IPS DF 6.9 (cell line): Measurements from ENCODE around the gene MDK.
A peak's percentile ranks its signal among the peaks of the same experiment; 100 is the strongest.

Experiments used
- DNase-seq: peaks from one replicate; pipeline ENCODE4 v3.0.0-alpha.2; 2013; ENCODE audit warnings: low read depth, low spot score
- H3K27ac ChIP-seq: one replicate; pipeline ENCODE4 v1.5.1; 2013; ENCODE audit warnings: low read length, control low read depth
- H3K27me3 ChIP-seq: 2 replicates; pipeline ENCODE4 v1.6.1; 2013; ENCODE audit warnings: mild to moderate bottlenecking, low read length; ENCODE audit not compliant: control insufficient read depth, insufficient read depth
- H3K36me3 ChIP-seq: 2 replicates; pipeline ENCODE4 v1.6.1; 2013; ENCODE audit warnings: low read length; ENCODE audit not compliant: control insufficient read depth, insufficient read depth
- H3K4me1 ChIP-seq: 2 replicates; pipeline ENCODE4 v1.6.1; 2013; ENCODE audit warnings: low read length; ENCODE audit not compliant: control insufficient read depth, insufficient read depth
- H3K4me3 ChIP-seq: 2 replicates; pipeline ENCODE4 v1.5.1; 2013; ENCODE audit warnings: mild to moderate bottlenecking, low read length
- H3K9me3 ChIP-seq: 2 replicates; pipeline ENCODE4 v1.6.1; 2013; ENCODE audit warnings: low read length, inconsistent platforms; ENCODE audit not compliant: control insufficient read depth, insufficient read depth
- WGBS: extraction: QIAGEN DNeasy Blood & Tissue Kit; methylation state at CpG from one replicate; pipeline ENCODE4 v1.1.7; 2013; ENCODE audit warnings: mixed read lengths, missing lambda C conversion rate; ENCODE audit not compliant: insufficient read length, insufficient coverage; 5-methylcytosine and 5-hydroxymethylcytosine counted together

The MDK gene

DNA sequence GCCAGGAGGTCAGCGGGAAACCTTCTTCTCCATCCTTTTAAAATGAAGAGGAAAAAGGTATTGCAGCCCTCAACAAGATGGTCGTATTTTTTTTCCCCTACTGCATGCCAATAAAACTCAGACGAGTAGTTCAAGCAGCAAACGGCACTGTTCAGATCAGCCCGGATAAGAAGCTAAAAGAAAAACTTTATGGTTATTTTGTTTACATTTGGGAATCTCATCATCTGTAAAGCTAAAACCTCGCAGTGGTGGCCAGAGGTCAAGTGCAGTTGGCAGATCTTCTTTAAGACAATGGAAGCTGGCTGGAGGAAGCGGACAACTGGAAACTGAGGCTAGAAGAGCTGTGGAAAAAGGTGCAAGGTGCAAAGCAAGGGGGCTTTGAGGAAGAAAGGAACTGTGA, 41.1 kb downstream of the MDK start:
- Histone ChIP-seq H3K27me3 (no peaks in the 10 kb centered on the region), H3K36me3 (no peaks in the 10 kb centered on the region), H3K9me3 (no peaks in the 10 kb centered on the region), H3K4me3 (no peak overlapping the region), H3K4me1 (no peaks in the 10 kb centered on the region), H3K27ac (no peak overlapping the region)
- WGBS, result no CpG with 5 or more reads among the region's 7 CpGs
- no peak for DNase-seq

DNA sequence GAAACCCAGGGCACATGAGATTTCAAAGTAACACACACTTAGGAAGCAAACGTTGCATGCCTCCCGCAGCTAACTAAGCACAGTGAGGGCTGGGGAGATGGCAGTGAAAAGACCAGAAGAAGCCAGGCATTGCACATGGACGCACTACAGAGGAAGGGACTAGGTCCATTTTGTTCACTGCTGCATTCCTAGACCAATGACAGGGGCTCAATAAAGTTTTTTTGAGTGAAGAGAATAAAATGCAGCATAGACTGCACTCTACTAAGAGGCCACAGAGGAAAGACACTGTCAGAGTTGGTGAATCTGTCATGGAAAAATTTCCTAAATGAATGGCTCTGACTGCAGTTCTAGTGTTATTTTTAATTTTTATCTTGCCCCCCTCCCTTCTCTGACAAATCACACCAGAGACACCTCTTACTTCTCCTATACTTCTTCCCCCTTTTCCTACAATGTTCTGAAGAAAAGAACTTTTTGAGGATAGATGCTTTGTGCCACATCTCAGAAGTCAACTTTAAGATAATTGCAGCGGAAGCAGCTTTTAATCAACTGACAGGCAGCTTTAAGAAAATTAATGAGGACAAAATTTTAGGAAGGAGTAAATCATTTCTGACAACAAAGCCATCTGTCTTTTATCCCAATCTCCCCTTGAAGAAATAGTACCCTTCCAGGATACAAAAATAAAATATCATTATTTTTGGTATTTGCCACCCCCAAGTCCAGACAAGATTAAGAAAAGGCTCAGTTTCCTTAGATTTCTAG, 44.9 kb downstream of the MDK start:
- Histone ChIP-seq H3K36me3 (no peaks in the 10 kb centered on the region), H3K4me1 (0 out of 2 replicates have a peak, but pooled peaks cover 2% of the 10 kb centered on the region), H3K9me3 (no peaks in the 10 kb centered on the region), H3K27ac (no peak overlapping the region), H3K4me3 (no peak overlapping the region), H3K27me3 (no peaks in the 10 kb centered on the region)
- no peak for DNase-seq
- no CpG with 5 or more reads among the region's 4 CpGs for WGBS

DNA sequence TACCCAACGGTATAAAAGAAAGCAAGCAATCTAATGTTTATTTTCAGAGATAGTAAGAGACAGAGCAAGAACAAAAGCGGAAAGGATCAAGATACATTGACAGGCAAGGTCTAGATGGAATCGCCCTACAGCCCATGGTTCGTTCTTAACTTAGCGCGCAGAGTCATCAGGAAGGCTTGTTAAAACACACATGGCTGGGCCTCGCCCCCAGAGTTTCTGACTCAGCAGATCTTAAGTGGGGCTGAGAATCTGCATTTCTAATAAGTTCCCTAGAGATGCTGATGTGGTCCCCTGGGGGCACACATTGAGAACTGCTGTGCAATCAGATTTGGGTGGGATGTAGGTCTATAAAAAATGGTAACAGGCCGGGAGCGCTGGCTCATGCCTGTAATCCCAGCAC, 45.9 kb downstream of the MDK start:
- Histone ChIP-seq H3K4me3 (no peak overlapping the region), H3K27me3 (no peaks in the 10 kb centered on the region), H3K36me3 (no peaks in the 10 kb centered on the region), H3K4me1 (0 out of 2 replicates have a peak, but pooled peaks cover 2% of the 10 kb centered on the region), H3K27ac (no peak overlapping the region), H3K9me3 (no peaks in the 10 kb centered on the region)
- no CpG with 5 or more reads among the region's 9 CpGs for WGBS
- peak; percentile 41 for DNase-seq

DNA sequence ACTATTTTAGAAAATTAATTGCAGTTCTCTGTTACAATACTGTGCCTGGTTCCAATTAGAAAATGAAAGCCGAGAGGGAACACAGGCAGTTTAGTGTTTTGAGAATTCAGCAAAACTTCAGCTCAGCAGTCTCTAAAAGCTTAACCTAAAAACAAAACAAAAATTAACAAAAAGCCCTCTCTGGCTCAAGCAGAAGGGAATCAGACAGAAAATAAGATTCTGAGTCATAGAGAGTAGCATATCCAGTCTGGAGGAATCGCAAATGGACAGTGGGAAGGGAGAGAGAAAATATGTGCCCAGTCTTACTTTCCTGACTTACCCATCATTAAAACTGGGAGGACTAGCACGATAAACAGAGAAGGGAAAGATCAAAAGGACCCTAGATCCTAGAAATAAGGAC, 48.2 kb downstream of the MDK start:
- Histone ChIP-seq H3K9me3 (no peaks in the 10 kb centered on the region), H3K4me3 (no peak overlapping the region), H3K4me1 (0 out of 2 replicates have a peak, but pooled peaks cover 2% of the 10 kb centered on the region), H3K36me3 (peaks cover 3% of the 10 kb centered on the region; the same call in 1 of the 2 replicates), H3K27me3 (no peaks in the 10 kb centered on the region), H3K27ac (no peak overlapping the region)
- DNase-seq, result no peak
- WGBS, result no CpG with 5 or more reads among the region's 3 CpGs

DNA sequence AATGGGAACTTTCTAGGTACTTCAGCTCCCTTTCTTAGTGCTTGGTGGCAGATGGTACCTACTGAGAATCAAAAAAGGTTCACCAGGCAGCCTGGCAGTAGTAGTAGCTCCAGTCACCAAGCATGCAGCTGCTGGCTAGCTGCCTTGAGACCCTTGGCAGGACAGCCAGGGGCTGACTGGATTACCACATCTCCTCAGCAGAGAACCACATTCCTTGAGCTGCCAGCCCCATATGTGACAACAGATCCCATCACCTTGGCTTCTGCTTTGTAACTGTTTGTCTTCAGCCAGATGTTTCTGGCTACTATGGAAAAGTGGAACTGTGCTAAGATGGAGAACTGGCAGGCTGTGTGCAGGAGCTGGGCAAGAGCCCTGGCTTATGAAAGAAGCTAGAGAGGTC, 49.7 kb downstream of the MDK start:
- peaks cover 5% of the 10 kb centered on the region for H3K4me1 ChIP-seq
- no peaks in the 10 kb centered on the region for H3K27me3 ChIP-seq
- H3K36me3 ChIP-seq, result peaks cover 3% of the 10 kb centered on the region; the same call in 1 of the 2 replicates
- H3K4me3 ChIP-seq, result no peak overlapping the region
- no peaks in the 10 kb centered on the region for H3K9me3 ChIP-seq
- no peak for DNase-seq
- no peak overlapping the region for H3K27ac ChIP-seq
